ENCODE data around the gene DUSP3. TPM values are rescaled to one million over a fixed set of nuclear protein-coding genes. Genes with fewer than 3 reads are reported as not detected.

The DUSP3 gene
- total RNA-seq, 4 donors from 2014 or later: 33.7 to 58.4 (median 36.8) TPM

DNA sequence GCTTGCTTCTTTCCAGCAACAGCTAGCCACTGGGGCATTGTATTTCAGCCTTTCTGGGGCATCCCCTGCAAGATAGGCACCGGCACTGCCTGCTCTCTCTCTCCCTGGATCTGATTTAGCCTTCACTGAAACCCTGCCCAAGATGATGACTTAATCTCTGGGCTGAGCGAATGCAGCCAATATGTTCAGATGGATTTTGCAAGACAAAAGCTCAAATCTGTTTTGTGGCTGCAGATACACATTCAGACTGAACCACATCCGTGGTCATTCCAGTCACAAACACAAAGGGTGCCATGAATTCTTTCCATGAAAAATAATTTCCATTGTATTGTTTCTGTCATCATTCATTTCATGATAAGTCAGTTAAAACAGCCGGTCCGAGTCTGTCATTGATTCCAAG lies 44.4 kb downstream of the DUSP3 start:
- 33 to 55% methylated on average over 5 of the region's 5 CpGs for WGBS, 2 donors
- TF ChIP-seq POLR2A (IDR thresholded peaks at IDR 0.05) (no peak), CTCF (IDR thresholded peaks at IDR 0.05) (no peak)
- Histone ChIP-seq H3K9me3 (no peaks in the 10 kb centered on the region), H3K4me3 (no peak overlapping the region), H3K36me3 (no peaks in the 10 kb centered on the region), H3K27ac (no peak overlapping the region), H3K27me3 (no peaks in the 10 kb centered on the region), H3K4me1 (no peaks in the 10 kb centered on the region)
- intact Hi-C loops (cut with DNase I): no loop called here
- no peak for DNase-seq

- no peaks in the 10 kb centered on the region for H3K36me3 ChIP-seq
- no peaks in the 10 kb centered on the region for H3K9me3 ChIP-seq
- no peaks in the 10 kb centered on the region for H3K27me3 ChIP-seq
- no peak for DNase-seq
- no peak overlapping the region for H3K4me3 ChIP-seq
- no peak for TF ChIP-seq POLR2A (IDR thresholded peaks at IDR 0.05)
- TF ChIP-seq CTCF (IDR thresholded peaks at IDR 0.05): no peak
- H3K4me1 ChIP-seq: no peaks in the 10 kb centered on the region
- WGBS, 2 donors: 63 to 88% methylated on average over 1 of the region's 1 CpG
- intact Hi-C loops (cut with DNase I): no loop called here
- no peak overlapping the region for H3K27ac ChIP-seq
Measured at GRCh38 chr17:43733956-43734355, 44.8 kb downstream of the DUSP3 start.

DNA sequence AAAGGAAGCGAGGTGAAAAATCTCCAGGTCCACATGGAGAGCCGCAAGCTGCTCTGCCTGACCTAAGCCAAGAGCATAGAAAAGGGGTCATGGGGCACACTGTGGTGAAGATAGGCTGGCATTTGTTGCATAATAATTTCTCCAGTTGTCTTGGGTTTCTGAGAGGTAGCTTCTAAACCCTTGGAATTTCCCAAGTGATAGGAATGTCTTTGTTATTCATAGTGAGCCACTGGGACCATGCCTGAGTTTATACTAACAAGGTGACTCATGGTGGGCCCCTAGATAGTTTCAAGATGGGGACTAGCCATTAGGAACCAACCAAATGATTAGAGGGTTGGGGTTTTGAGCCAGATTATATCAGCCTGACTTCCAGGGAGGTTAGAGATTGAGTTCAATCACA lies 45.8 kb downstream of the DUSP3 start:
- H3K27me3 ChIP-seq: no peaks in the 10 kb centered on the region
- H3K27ac ChIP-seq: no peak overlapping the region
- H3K9me3 ChIP-seq: no peaks in the 10 kb centered on the region
- 83 to 100% methylated on average over 1 to 2 of the region's 2 CpGs for WGBS, 2 donors
- H3K36me3 ChIP-seq: no peaks in the 10 kb centered on the region
- no peak for DNase-seq
- H3K4me3 ChIP-seq: no peak overlapping the region
- TF ChIP-seq POLR2A (IDR thresholded peaks at IDR 0.05) (no peak), CTCF (IDR thresholded peaks at IDR 0.05) (no peak)
- no peaks in the 10 kb centered on the region for H3K4me1 ChIP-seq
- intact Hi-C loops (cut with DNase I): no loop called here

- no peak overlapping the region for H3K27ac ChIP-seq
- H3K36me3 ChIP-seq: no peaks in the 10 kb centered on the region
- TF ChIP-seq POLR2A (IDR thresholded peaks at IDR 0.05): no peak
- H3K4me1 ChIP-seq: no peaks in the 10 kb centered on the region
- no peaks in the 10 kb centered on the region for H3K9me3 ChIP-seq
- DNase-seq: no peak
- WGBS, 2 donors: 70 to 78% methylated on average over 5 to 8 of the region's 8 CpGs
- intact Hi-C loops (cut with DNase I): no loop called here
- no peak overlapping the region for H3K4me3 ChIP-seq
- no peaks in the 10 kb centered on the region for H3K27me3 ChIP-seq
Measured at GRCh38 chr17:43728081-43728480, 50.7 kb downstream of the DUSP3 start.

DNA sequence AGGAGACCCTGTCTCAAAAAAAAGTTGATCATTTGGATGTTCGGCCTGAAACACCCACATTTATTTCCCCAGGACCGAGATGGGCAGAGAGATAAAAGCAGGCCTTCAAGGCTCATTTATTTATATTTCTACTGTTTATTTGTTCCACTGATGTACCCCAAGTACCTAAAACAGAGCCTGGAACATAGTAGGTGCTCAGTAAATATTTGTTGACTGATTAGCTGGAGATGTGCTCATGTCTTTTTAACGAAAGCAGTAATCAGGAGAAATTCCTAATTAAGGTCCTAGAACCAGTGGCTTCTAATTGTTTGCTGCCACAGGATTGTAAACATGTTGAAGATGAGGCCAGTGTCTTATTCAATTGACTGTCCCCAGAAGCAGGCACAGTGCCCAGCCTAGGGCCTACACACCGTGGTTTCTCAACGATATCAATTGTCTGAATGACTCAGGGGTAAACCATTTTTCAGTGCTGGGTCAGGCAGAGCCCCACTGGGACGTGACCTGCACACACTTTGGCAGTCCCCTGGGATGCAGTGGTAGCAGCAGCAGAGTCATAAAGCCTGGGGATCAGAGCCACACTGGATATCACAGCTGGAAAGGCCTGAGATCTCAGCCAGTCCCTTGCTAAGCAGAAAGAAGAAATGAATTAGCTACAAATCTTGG lies 54.9 kb downstream of the DUSP3 start:
- DNase-seq: no peak
- intact Hi-C loops (cut with DNase I): no loop called here
- 59 to 70% methylated on average over 6 of the region's 6 CpGs for WGBS, 2 donors
- Histone ChIP-seq H3K4me3 (no peak overlapping the region), H3K4me1 (peaks cover 0 to 26% (median 8%) of the 10 kb centered on the region in 3 donors), H3K27me3 (no peaks in the 10 kb centered on the region), H3K27ac (no peak overlapping the region), H3K9me3 (no peaks in the 10 kb centered on the region), H3K36me3 (no peaks in the 10 kb centered on the region)
- TF ChIP-seq CTCF (IDR thresholded peaks at IDR 0.05) (no peak), POLR2A (IDR thresholded peaks at IDR 0.05) (no peak)

All from esophagus squamous epithelium (tissue), 5 donors.